Measurements from ENCODE around the gene RTN4RL2. TPM values are rescaled to one million over a fixed set of nuclear protein-coding genes. Genes with fewer than 3 reads are reported as not detected.
A peak's percentile ranks its signal among the peaks of the same experiment; 100 is the strongest.

The RTN4RL2 gene
- total RNA-seq, 6 experiments from 2014 or later: 12.5 to 54.4 (median 18.6) TPM

DNA sequence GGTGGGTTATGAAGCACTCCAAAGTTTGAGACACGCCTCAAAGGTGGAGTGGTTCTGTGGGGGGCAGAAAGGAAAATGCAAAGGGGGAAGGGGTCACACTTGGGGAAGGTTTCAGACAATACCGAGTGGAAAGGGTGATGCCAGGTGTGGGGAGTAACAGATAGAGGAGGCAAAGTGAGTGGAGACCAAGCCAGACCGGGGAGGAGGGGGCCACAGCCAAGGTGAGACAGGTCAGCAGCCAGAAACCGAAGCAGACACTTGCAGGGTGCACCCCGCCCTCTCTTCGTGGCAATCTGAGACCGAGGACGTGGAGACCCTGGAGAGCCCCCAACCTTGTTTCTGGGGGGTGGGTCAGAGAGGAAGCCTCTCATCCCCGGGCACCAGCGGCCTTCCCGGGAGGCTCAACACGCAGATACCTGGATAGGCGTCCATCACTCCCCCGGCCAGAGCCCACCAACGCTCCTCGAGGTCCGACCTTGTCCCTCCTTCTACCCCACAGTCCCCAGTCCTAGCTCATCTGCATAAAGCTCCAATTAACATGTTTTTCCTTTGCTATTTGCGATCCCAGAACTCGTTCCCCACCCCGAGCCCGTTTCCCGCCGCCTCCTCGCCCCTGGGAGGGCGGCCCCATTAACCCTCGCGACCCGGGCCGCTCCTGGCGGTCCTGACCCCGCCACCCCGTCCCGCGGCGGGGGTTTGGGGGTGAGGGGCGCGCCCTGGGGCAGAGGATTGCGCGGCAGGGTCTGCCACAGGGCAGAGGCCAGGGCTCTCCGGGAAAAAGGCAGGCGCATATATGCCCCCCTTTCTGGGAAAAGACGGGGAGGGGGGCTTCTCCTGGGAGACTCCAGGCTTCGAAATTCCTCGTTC is 21.8 kb downstream of the RTN4RL2 start:
- Histone ChIP-seq H3K36me3 (peaks cover 0 to 35% (median 18%) of the 10 kb centered on the region in 4 donors), H3K4me1 (peaks cover 0 to 33% (median 11%) of the 10 kb centered on the region in 4 donors), H3K27ac (no peak overlapping the region), H3K27me3 (no peaks in the 10 kb centered on the region), H3K9me3 (no peaks in the 10 kb centered on the region), H3K4me3 (no peak overlapping the region)
- intact Hi-C loops (cut with DNase I): loop anchor here in 1 of 2 donors (10.0 kb wide), 1 partner anchor 137 kb away; no protein-coding TSS in a partner anchor
- 28% methylated on average over 34 of the region's 44 CpGs for WGBS (ENCODE audit: insufficient coverage, low coverage, low lambda C conversion rate, missing lambda C conversion rate)
- ATAC-seq: no peak
- DNase-seq: no peak
- no peak for TF ChIP-seq POLR2A (IDR thresholded peaks at IDR 0.05)

DNA sequence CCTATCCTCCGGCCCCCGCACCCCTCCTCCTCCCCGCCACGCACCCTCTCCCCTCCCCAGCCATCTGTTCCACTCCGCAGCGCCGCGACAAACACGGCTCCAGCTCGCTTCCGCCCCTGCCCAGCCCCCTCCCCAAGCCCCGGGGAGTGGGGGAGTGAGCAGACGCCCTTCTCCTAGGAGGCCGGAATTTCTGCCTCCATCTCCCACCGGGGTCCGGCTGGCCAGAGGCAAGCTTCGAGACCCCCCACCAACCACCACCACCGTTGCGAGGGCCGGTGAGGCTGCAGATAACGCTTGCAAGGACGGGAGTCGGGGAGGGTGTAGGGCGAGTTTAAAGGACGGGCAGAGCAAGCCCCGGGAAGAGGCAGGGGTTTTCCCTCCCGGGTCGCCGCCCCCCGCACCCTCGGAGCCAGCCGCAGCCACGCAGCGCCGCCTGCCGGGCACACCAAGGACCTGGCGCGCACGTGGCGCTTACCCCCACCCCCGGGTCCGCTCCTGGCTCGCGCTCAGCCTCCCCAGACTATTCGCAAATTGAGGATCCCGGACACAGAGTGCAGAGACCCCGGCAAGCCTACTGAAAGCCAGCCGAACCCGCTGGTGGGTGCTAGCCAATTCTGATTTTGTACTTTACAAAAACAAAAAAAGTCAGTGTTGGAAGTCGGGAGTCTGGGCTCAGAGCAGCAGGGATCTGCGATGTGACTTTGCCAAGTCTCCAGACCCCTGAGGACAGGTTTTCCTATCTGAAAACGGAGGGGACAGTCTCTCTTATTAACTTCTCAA is 22.6 kb downstream of the RTN4RL2 start:
- H3K27ac ChIP-seq: no peak overlapping the region
- 34% methylated on average over 17 of the region's 52 CpGs for WGBS (ENCODE audit: insufficient coverage, low coverage, low lambda C conversion rate, missing lambda C conversion rate)
- ATAC-seq: peak in 2 of 4 donors; percentile 4

GRCh38 chr11:57483562-57483918 is 23.2 kb downstream of the RTN4RL2 start:
- intact Hi-C loops (cut with DNase I): loop anchor here in 1 of 2 donors (10.0 kb wide), 1 partner anchor 139 kb away; no protein-coding TSS in a partner anchor
- ATAC-seq: no peak
- no peak for DNase-seq

More for the DNA sequence above, 22.6 kb downstream of the RTN4RL2 start:
- no peaks in the 10 kb centered on the region for H3K27me3 ChIP-seq
- DNase-seq: no peak
- H3K36me3 ChIP-seq: peaks cover 0 to 43% (median 21%) of the 10 kb centered on the region in 4 donors
- intact Hi-C loops (cut with DNase I): loop anchor here in 1 of 2 donors (10.0 kb wide), 1 partner anchor 138 kb away; no protein-coding TSS in a partner anchor
- TF ChIP-seq CTCF (IDR thresholded peaks at IDR 0.05) (peak; percentile 23 to 38 (median 30)), POLR2A (IDR thresholded peaks at IDR 0.05) (no peak)
- H3K9me3 ChIP-seq: no peaks in the 10 kb centered on the region
- H3K4me1 ChIP-seq: peaks cover 0 to 25% (median 7%) of the 10 kb centered on the region in 4 donors
- no peak overlapping the region for H3K4me3 ChIP-seq

DNA sequence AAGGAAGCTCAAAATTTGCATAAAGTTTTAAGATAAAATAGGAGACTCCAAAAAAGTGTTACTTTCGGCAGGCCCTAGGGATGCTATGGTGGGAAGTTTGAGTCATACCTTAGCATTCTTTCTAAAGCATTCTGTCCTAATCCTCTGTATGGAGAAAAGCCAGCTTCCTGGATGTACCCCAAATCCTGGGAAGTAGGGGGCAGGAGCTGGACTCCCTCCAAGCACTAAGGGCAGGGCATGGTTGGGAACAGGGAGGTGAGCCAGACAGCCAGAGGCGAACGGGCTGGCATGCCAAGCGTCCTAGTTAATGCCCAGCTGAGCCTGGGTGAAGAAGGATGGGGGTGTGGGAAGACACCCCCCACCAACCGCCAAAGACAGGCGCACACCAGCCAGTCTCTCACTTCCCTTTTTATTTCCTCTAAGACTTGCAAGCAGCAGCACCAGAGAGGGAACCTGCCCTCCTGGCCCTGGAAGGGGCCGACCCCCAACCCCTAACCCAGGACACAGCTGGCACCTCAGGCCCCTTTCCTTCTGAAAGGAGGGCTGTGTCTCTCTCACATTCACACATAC is 23.9 kb downstream of the RTN4RL2 start:
- 61% methylated on average over 1 of the region's 7 CpGs for WGBS (ENCODE audit: insufficient coverage, low coverage, low lambda C conversion rate, missing lambda C conversion rate)
- Histone ChIP-seq H3K9me3 (no peaks in the 10 kb centered on the region), H3K4me1 (peaks cover 0 to 23% (median 6%) of the 10 kb centered on the region in 4 donors), H3K4me3 (no peak overlapping the region), H3K27me3 (no peaks in the 10 kb centered on the region), H3K27ac (no peak overlapping the region), H3K36me3 (peaks cover 0 to 56% (median 29%) of the 10 kb centered on the region in 4 donors)
- no peak for DNase-seq
- intact Hi-C loops (cut with DNase I): loop anchor here in 1 of 2 donors (10.0 kb wide), 1 partner anchor 139 kb away; no protein-coding TSS in a partner anchor
- ATAC-seq: no peak
- no peak for TF ChIP-seq POLR2A (IDR thresholded peaks at IDR 0.05)
- TF ChIP-seq CTCF (IDR thresholded peaks at IDR 0.05): no peak

More at GRCh38 chr11:57483562-57483918, 23.2 kb downstream of the RTN4RL2 start:
- H3K4me3 ChIP-seq: no peak overlapping the region
- no peaks in the 10 kb centered on the region for H3K27me3 ChIP-seq
- H3K9me3 ChIP-seq: no peaks in the 10 kb centered on the region
- peaks cover 0 to 49% (median 24%) of the 10 kb centered on the region in 4 donors for H3K36me3 ChIP-seq
- H3K27ac ChIP-seq: no peak overlapping the region
- WGBS (ENCODE audit: insufficient coverage, low coverage, low lambda C conversion rate, missing lambda C conversion rate): 100% methylated on average over 1 of the region's 3 CpGs
- H3K4me1 ChIP-seq: peaks cover 0 to 23% (median 6%) of the 10 kb centered on the region in 4 donors
- TF ChIP-seq POLR2A (IDR thresholded peaks at IDR 0.05) (no peak), CTCF (IDR thresholded peaks at IDR 0.05) (no peak)
